Measurements from ENCODE around the gene HBD.

- TF ChIP-seq CTCF (IDR thresholded peaks at IDR 0.05), result no peak
- no peak for TF ChIP-seq ZFX (IDR thresholded peaks at IDR 0.05; ENCODE audit: borderline replicate concordance)
These were observed 1.5 kb downstream of the HBD start for GRCh38 chr11:5232821-5233220.

Data from 22Rv1 (cell line).